ENCODE results near the gene PACS2. TPM values are rescaled to one million over a fixed set of nuclear protein-coding genes. Genes with fewer than 3 reads are reported as not detected.

The PACS2 gene
- total and polyA plus RNA-seq, 2 donors (not counting 1 experiment from before 2014, with no cell fraction given) = 65.6 to 70.7 TPM

DNA sequence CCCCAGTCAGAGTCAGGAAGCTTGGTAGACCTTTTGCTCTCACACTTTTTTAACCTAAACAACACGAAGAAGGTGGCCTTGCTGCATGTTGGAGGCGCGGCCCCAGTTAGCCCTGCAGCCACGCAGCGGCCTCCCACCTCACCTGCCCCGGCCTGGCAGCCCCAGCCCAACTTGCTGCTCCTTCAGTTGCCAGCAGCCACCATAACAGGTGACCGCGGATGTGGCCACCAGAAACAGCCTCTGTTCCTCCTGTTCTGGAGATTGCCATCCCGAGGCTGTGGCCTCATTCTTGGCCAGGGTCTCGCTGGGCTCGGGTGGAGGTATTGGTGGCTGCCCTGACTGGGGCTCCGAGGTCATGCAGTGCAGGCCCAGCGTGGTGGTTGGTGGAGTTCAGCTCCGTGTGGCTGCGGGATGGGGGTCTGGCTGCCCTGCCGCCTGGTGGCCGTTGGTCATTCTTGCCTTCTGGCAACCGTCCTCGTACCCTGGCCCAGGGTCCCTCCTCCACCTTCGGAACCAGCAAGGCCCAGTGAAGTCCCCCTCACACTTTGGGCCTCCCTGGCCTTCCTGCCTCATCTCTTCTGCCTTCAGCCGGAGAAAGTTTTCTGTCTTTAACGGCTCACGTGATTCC lies 63.1 kb downstream of the PACS2 start:
- H3K36me3 ChIP-seq (replicated peaks in 1 of 2; ENCODE audit: control extremely low read depth in 1 of 2, control insufficient read depth in 1 of 2, extremely low read depth in 1 of 2, insufficient read depth in 2 of 2, low read length in 1 of 2) = no peaks in the 10 kb centered on the region
- H3K27me3 Mint-ChIP-seq = no peaks in the 10 kb centered on the region
- 96% methylated on average over 23 of the region's 23 CpGs for WGBS (ENCODE audit: insufficient coverage)
- TF ChIP-seq, protein P1, sequence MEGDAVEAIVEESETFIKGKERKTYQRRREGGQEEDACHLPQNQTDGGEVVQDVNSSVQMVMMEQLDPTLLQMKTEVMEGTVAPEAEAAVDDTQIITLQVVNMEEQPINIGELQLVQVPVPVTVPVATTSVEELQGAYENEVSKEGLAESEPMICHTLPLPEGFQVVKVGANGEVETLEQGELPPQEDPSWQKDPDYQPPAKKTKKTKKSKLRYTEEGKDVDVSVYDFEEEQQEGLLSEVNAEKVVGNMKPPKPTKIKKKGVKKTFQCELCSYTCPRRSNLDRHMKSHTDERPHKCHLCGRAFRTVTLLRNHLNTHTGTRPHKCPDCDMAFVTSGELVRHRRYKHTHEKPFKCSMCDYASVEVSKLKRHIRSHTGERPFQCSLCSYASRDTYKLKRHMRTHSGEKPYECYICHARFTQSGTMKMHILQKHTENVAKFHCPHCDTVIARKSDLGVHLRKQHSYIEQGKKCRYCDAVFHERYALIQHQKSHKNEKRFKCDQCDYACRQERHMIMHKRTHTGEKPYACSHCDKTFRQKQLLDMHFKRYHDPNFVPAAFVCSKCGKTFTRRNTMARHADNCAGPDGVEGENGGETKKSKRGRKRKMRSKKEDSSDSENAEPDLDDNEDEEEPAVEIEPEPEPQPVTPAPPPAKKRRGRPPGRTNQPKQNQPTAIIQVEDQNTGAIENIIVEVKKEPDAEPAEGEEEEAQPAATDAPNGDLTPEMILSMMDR (IDR thresholded peaks at IDR 0.05) = no peak
- no peak for TF ChIP-seq EZH2 (IDR thresholded peaks at IDR 0.05; ENCODE audit: borderline replicate concordance, insufficient read depth, low read depth, low read length, poor library complexity, severe bottlenecking)
- no peaks in the 10 kb centered on the region for H3K27me3 ChIP-seq (replicated peaks in 1 of 4; ENCODE audit: control extremely low read depth in 1 of 4, control insufficient read depth in 3 of 4, insufficient read depth in 4 of 4, low read length in 3 of 4)
- intact Hi-C loops (cut with micrococcal nuclease) = no loop called here
- H3K9me3 Mint-ChIP-seq (ENCODE audit: insufficient read depth) = peaks cover 2% of the 10 kb centered on the region
- no peak for DNase-seq
- no peak overlapping the region for H3K4me3 ChIP-seq (ENCODE audit: control extremely low read depth in 1 of 5, extremely low read depth in 1 of 5, insufficient read depth in 1 of 5, low read depth in 2 of 5, low read length in 4 of 5)
- H3K27ac ChIP-seq (ENCODE audit: low read length in 2 of 2) = no peak overlapping the region
- no peaks in the 10 kb centered on the region for H3K79me2 ChIP-seq (ENCODE audit: control insufficient read depth, insufficient read depth, low read length)
- no peak for ATAC-seq (ENCODE audit: low read depth)
- H3K27ac Mint-ChIP-seq = no peak overlapping the region
- H2AFZ ChIP-seq (ENCODE audit: insufficient read depth, low read depth, low read length, poor library complexity, severe bottlenecking) = no peak overlapping the region
- peaks cover 7% of the 10 kb centered on the region for H3K4me1 Mint-ChIP-seq
- H3K9me3 ChIP-seq (ENCODE audit: control extremely low read depth in 1 of 3, control insufficient read depth in 2 of 3, insufficient read depth in 1 of 3, low read length in 2 of 3) = peaks cover 0 to 14% (median 0%) of the 10 kb centered on the region in 3 donors
- no peak overlapping the region for H3K9ac ChIP-seq (ENCODE audit: low read length)
- H3K4me3 Mint-ChIP-seq = no peak overlapping the region
- no peak overlapping the region for H3K4me2 ChIP-seq (replicated peaks; ENCODE audit: low read depth, low read length, poor library complexity, severe bottlenecking)
- H4K20me1 ChIP-seq (ENCODE audit: control insufficient read depth, insufficient read depth, low read length, poor library complexity, severe bottlenecking) = no peaks in the 10 kb centered on the region
- POLR2A ChIA-PET = no interaction called here
- H3K4me1 ChIP-seq (ENCODE audit: control insufficient read depth in 2 of 2, insufficient read depth in 2 of 2, low read length in 2 of 2) = peaks cover 0 to 6% of the 10 kb centered on the region in 2 donors
- CTCF ChIA-PET = no interaction called here

DNA sequence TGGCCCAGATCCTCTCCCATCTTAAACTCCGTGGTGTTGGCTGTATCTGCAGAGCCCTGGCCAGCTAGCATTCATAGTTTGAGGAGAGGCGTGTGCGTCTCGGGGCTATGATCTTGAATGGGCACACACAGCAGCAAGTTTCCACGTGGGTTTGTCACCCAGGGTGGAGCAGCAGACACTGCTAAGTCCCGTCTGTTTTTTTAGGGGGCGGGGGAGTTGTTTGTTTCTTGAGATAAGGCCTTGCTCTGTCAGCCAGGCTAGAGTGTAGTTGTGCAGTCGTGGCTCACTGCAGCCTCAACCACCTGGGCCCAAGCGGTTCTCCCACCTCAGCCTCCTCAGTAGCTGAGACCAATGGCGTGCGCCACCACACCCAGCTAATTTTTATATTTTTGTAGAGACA lies 63.7 kb downstream of the PACS2 start:
- H3K79me2 ChIP-seq (ENCODE audit: control insufficient read depth, insufficient read depth, low read length) = no peaks in the 10 kb centered on the region
- Mint-ChIP-seq H3K9me3 (ENCODE audit: insufficient read depth) (peaks cover 2% of the 10 kb centered on the region), H3K27me3 (no peaks in the 10 kb centered on the region), H3K4me1 (peaks cover 7% of the 10 kb centered on the region), H3K27ac (no peak overlapping the region), H3K4me3 (no peak overlapping the region)
- CTCF ChIA-PET = no interaction called here
- H3K4me3 ChIP-seq (ENCODE audit: control extremely low read depth in 1 of 5, extremely low read depth in 1 of 5, insufficient read depth in 1 of 5, low read depth in 2 of 5, low read length in 4 of 5) = no peak overlapping the region
- intact Hi-C loops (cut with micrococcal nuclease) = no loop called here
- WGBS (ENCODE audit: insufficient coverage) = 88% methylated on average over 9 of the region's 11 CpGs
- peaks cover 0 to 6% of the 10 kb centered on the region in 2 donors for H3K4me1 ChIP-seq (ENCODE audit: control insufficient read depth in 2 of 2, insufficient read depth in 2 of 2, low read length in 2 of 2)
- no peak overlapping the region for H3K27ac ChIP-seq (ENCODE audit: low read length in 2 of 2)
- DNase-seq (no peak), ATAC-seq (ENCODE audit: low read depth) (no peak)
- H3K4me2 ChIP-seq (replicated peaks; ENCODE audit: low read depth, low read length, poor library complexity, severe bottlenecking) = no peak overlapping the region
- no peaks in the 10 kb centered on the region for H4K20me1 ChIP-seq (ENCODE audit: control insufficient read depth, insufficient read depth, low read length, poor library complexity, severe bottlenecking)
- no peaks in the 10 kb centered on the region for H3K36me3 ChIP-seq (replicated peaks in 1 of 2; ENCODE audit: control extremely low read depth in 1 of 2, control insufficient read depth in 1 of 2, extremely low read depth in 1 of 2, insufficient read depth in 2 of 2, low read length in 1 of 2)
- H3K9ac ChIP-seq (ENCODE audit: low read length) = no peak overlapping the region
- no peak overlapping the region for H2AFZ ChIP-seq (ENCODE audit: insufficient read depth, low read depth, low read length, poor library complexity, severe bottlenecking)
- H3K9me3 ChIP-seq (ENCODE audit: control extremely low read depth in 1 of 3, control insufficient read depth in 2 of 3, insufficient read depth in 1 of 3, low read length in 2 of 3) = peaks cover 0 to 14% (median 0%) of the 10 kb centered on the region in 3 donors
- no peaks in the 10 kb centered on the region for H3K27me3 ChIP-seq (replicated peaks in 1 of 4; ENCODE audit: control extremely low read depth in 1 of 4, control insufficient read depth in 3 of 4, insufficient read depth in 4 of 4, low read length in 3 of 4)
- TF ChIP-seq, protein P1 (IDR thresholded peaks at IDR 0.05) = no peak
- TF ChIP-seq EZH2 (IDR thresholded peaks at IDR 0.05; ENCODE audit: borderline replicate concordance, insufficient read depth, low read depth, low read length, poor library complexity, severe bottlenecking) = no peak
- POLR2A ChIA-PET = no interaction called here
